Astrocyte (in vitro differentiated cells and primary cell): ENCODE data around the gene LRRC30.

Source experiments
- EZH2 ChIP-seq: IDR thresholded peaks from 2 replicates; pipeline ENCODE4 v1.6.1; 2012; ENCODE audit warnings: mild to moderate bottlenecking, low read length, inconsistent platforms; ENCODE audit not compliant: insufficient read depth
- TF ChIP-seq, protein P1 (sequence below): IDR thresholded peaks from 2 replicates; pipeline ENCODE4 v1.5.1; 2011; ENCODE audit warnings: low read depth, mild to moderate bottlenecking, inconsistent platforms, low read length, moderate library complexity; ENCODE audit not compliant: insufficient read depth

- TF ChIP-seq, protein P1, sequence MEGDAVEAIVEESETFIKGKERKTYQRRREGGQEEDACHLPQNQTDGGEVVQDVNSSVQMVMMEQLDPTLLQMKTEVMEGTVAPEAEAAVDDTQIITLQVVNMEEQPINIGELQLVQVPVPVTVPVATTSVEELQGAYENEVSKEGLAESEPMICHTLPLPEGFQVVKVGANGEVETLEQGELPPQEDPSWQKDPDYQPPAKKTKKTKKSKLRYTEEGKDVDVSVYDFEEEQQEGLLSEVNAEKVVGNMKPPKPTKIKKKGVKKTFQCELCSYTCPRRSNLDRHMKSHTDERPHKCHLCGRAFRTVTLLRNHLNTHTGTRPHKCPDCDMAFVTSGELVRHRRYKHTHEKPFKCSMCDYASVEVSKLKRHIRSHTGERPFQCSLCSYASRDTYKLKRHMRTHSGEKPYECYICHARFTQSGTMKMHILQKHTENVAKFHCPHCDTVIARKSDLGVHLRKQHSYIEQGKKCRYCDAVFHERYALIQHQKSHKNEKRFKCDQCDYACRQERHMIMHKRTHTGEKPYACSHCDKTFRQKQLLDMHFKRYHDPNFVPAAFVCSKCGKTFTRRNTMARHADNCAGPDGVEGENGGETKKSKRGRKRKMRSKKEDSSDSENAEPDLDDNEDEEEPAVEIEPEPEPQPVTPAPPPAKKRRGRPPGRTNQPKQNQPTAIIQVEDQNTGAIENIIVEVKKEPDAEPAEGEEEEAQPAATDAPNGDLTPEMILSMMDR: no peak
- TF ChIP-seq EZH2: no peak
These were observed 50.7 kb downstream of the LRRC30 start for GRCh38 chr18:7281579-7281978.
